Panc1 (cell line): ENCODE results near the gene SH3BGR.

Experiments used
- CTCF ChIP-seq: fragments of 450-650 bp; IDR thresholded peaks from 2 replicates; pipeline ENCODE4 v1.5.1; 2017; ENCODE audit warnings: mild to moderate bottlenecking
- REST ChIP-seq, 2 experiments: IDR thresholded peaks; 2 replicates each; pipeline ENCODE4 v1.6.1; 2011 to 2012; ENCODE audit warnings: low read depth in 2 of 2, control low read depth in 1 of 2, low read length in 1 of 2, mild to moderate bottlenecking in 1 of 2, moderate library complexity in 1 of 2; ENCODE audit not compliant: insufficient read depth in 1 of 2

- no peak for TF ChIP-seq CTCF
- no peak for TF ChIP-seq REST (IDR thresholded peaks at IDR 0.05; ENCODE audit: insufficient read depth in 1 of 2, low read depth in 2 of 2, low read length in 1 of 2)
Measured at GRCh38 chr21:39523399-39523798, 71.6 kb downstream of the SH3BGR start.
